HG03066 (cell line): Measurements from ENCODE around the gene LSM3.

Source experiments
- ATAC-seq: cut with Tn5 transposase; IDR thresholded peaks from one replicate; pipeline ENCODE4 v1.9.1; 2021; ENCODE audit warnings: low read depth; ENCODE audit not compliant: unreplicated experiment

Gene LSM3

GRCh38 chr3:14188041-14188754, 9.6 kb downstream of the LSM3 start:
- ATAC-seq, result no peak

DNA sequence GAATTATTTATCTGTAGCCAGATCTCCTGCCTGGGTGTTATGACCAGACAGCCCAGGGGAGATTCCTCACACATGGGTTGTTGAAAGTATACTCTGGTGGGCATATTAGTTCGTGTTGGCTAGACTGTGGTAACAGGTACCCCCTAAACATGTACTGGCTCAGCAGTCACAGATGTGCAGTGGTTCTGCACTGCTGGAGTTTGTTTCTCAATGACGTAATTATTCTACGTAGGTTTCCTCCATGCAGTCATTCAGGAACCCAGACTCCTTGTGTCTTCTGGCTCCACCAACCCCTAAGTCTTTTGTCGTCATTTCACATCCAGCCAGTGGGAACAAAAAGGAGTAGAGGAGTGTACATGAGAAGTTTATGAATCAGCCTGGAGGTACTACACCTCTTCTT, 16.2 kb downstream of the LSM3 start:
- ATAC-seq, result no peak

DNA sequence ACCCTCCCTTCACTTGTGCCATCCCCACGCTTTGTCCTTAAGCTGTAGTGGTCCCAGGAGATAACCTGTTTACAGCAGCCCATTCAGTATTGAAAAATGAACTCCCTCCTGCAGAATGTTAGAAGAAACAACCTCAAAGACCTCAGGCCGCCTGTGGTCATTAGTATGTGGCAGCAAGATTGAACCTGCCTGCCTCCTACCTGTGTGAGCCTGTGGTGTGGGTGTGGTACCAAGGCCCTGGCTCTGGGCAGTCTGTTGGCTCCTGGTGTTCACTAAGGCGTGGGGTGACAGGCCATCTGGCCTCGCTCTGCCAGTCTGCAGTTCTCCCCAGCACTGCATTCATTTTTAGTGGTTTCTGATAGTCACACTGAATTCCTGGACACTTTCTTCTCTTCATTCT, 21.0 kb downstream of the LSM3 start:
- ATAC-seq, result no peak

DNA sequence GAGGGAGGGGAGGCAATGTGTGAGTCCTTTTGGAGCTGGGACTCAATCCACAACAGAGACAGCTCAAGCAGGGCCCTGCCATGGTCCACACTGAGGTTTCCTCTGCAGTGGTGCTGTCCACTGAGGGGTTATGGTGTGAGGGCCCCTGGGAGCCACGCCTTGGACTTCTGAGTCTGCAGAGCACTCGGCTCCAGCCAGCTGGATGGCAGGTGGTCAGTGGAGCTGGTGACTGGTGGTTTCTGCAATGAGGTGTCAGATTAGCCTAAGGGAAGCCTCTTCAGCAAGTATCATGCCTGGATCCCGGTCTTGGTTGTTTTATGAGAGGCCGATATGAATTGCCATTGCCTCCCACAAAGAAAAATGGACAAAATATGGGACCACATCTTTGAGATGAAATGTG, 21.7 kb downstream of the LSM3 start:
- ATAC-seq, result no peak

DNA sequence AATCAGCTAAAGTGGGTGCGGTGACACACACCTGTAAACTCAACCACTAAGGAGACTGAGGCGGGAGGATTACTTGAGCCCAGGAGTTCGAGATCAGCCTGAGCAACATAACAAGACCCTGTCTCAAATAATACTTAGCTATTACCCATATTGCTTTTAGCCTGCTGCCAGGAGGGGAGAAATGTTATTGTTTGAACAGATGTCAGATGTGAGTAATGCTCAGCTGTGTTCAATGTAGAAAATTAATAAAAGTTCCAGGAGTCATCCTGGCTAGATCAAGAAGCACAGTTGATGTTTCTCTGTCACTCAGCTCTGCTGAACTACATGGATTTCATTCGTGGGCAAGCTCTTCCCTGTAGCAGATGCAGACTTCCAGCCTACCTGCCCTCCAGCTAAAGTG, 22.2 kb downstream of the LSM3 start:
- no peak for ATAC-seq

GRCh38 chr3:14201940-14202684, 23.5 kb downstream of the LSM3 start:
- ATAC-seq, result no peak

GRCh38 chr3:14202874-14203520, 24.4 kb downstream of the LSM3 start:
- no peak for ATAC-seq

GRCh38 chr3:14203521-14204079, 25.0 kb downstream of the LSM3 start:
- ATAC-seq, result no peak

- ATAC-seq, result no peak
Measured at GRCh38 chr3:14204515-14205284, 26.1 kb downstream of the LSM3 start.

GRCh38 chr3:14206548-14207177, 28.0 kb downstream of the LSM3 start:
- no peak for ATAC-seq

DNA sequence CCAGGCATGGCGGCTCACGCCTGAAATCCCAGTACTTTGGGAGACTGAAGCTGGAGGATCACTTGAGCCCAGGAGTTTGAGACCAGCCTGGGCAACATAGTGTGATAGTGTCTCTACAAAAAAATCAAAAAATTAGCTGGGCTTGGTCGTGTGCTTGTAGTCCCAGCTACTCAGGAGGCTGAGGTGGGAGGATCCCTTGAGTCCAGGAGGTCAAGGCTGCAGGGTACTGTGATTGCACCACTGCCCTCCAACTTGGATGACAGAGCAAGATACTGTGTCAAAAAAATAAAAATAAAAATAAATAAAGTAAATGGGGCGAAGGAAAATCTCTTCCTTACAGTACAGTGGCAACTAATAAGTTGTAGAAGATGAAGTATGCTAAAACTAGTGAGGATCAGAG, 29.6 kb downstream of the LSM3 start:
- no peak for ATAC-seq

GRCh38 chr3:14208977-14209394, 30.4 kb downstream of the LSM3 start:
- no peak for ATAC-seq

- no peak for ATAC-seq
Measured at GRCh38 chr3:14209581-14210289, 31.1 kb downstream of the LSM3 start.

DNA sequence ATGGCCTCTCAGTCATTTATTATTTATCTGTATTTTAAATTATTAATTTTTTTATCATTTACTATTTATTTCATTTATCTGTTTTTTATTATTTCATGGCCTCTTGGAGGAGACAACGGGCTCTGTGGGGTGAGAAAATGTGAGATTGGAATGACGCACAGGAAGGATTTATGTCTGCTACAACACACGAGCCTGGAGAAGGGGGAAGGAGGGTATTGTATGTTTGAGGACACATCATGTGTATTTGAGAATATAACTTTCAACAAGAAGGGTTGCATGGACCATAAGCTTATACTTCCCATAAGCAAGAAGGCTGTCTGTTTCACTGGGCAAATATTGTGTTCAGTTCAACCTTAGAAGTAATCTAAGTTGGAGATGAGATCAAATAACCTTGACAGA, 31.7 kb downstream of the LSM3 start:
- no peak for ATAC-seq

GRCh38 chr3:14210843-14211594, 32.4 kb downstream of the LSM3 start:
- ATAC-seq, result no peak

DNA sequence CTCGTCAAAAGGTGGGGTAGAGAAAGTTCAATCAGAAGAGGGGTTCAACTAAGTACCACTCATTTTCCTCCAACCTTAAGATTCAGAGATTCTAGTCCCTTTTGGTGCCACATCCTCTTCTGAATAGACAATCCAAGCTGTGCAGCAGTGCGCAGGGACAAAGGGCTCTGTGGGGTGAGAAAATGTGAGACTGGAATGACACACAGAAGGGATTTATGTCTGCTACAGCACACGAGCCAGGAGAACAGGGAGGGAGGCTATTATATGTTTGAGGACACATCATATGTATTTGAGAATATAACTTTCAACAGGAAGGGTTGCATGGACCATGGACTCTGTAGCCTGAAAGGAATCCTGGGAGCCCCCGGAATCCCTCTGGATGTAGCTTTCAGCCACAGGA, 33.0 kb downstream of the LSM3 start:
- no peak for ATAC-seq

GRCh38 chr3:14212032-14212431, 33.4 kb downstream of the LSM3 start:
- no peak for ATAC-seq

GRCh38 chr3:14213066-14213774, 34.6 kb downstream of the LSM3 start:
- ATAC-seq, result no peak
